Gastrocnemius medialis (tissue), 4 donors: ENCODE data around the gene MYOD1. TPM values are rescaled to one million over a fixed set of nuclear protein-coding genes. Genes with fewer than 3 reads are reported as not detected.

Source experiments
- ATAC-seq, 2 donors: fragments of 150-250 bp; one replicate each; pipeline ENCODE4 v1.9.1; 2016
- DNase-seq, 2 donors: peaks; one replicate each; pipeline ENCODE4 v3.0.0-alpha.2; 2019
- H3K27ac ChIP-seq, 4 donors: fragments of 200-600 bp; sonication (generic); 1 replicate in 1 of 4; 2 replicates in 3 of 4; pipeline ENCODE4 v1.5.1; 2016 to 2018; ENCODE audit warnings: mild to moderate bottlenecking in 2 of 4, moderate library complexity in 1 of 4
- H3K27me3 ChIP-seq, 3 donors: fragments of 200-600 bp; sonication (generic) in 2 of 3; 1 replicate in 1 of 3; 2 replicates in 2 of 3; pipeline versions ENCODE4 v1.5.1 to v1.6.0; 2016 to 2019; ENCODE audit warnings: mild to moderate bottlenecking in 1 of 3, moderate library complexity in 1 of 3
- H3K36me3 ChIP-seq, 2 donors: fragments of 200-600 bp; sonication (generic) in 1 of 2; one replicate each; pipeline ENCODE4 v1.5.1; 2017 to 2018
- H3K4me1 ChIP-seq, 2 donors: fragments of 200-600 bp; sonication (generic) in 1 of 2; one replicate each; pipeline ENCODE4 v1.5.1; 2016 to 2017; ENCODE audit warnings: mild to moderate bottlenecking in 2 of 2
- H3K4me3 ChIP-seq, 4 donors: fragments of 200-600 bp; sonication (generic) in 3 of 4; 1 replicate in 1 of 4; 2 replicates in 3 of 4; pipeline ENCODE4 v1.5.1; 2016 to 2019; ENCODE audit warnings: mild to moderate bottlenecking in 2 of 4
- H3K9me3 ChIP-seq, 3 donors: fragments of 200-600 bp; sonication (generic) in 2 of 3; 1 replicate in 1 of 3; 2 replicates in 2 of 3; pipeline ENCODE4 v1.5.1; 2016 to 2019
- POLR2A ChIP-seq, 2 donors: fragments of 450-650 bp; IDR thresholded peaks; one replicate each; pipeline ENCODE4 v1.6.1; 2017; ENCODE audit warnings: antibody characterized with exemption in 2 of 2, mild to moderate bottlenecking in 2 of 2, moderate library complexity in 2 of 2
- in situ Hi-C, 4 donors: fragments of 200-750 bp; cut with MboI; loops; one replicate each; pipeline versions ENCODE4 v1.15.0 to v1.8.0; 2017; ENCODE audit warnings: low sequenced_read_pairs in 4 of 4
- intact Hi-C: fragments of 100-400 bp; cut with DNase I; formaldehyde crosslinking; loops from one replicate; pipeline ENCODE4 v1.15.1; 2023; ENCODE audit warnings: low total_unique reads
- total RNA-seq, 4 donors: library from RNA; depleted of rRNA; stranded (reverse); fragments of >200 nt; gene quantifications; one replicate each; pipeline versions ENCODE4 v1.1.0 to v1.2.3, GENCODE V29; 2016
- TF ChIP-seq, protein P1 (sequence below), 5 experiments: fragments of 450-650 bp in 3 of 5; fragments of 200-600 bp in 2 of 5; sonication (generic) in 2 of 5; IDR thresholded peaks in 4 of 5; conservative IDR thresholded peaks in 1 of 5; 1 replicate in 4 of 5; 2 replicates in 1 of 5; pipeline ENCODE4 v1.5.1; 2016 to 2019; ENCODE audit warnings: antibody characterized with exemption in 5 of 5, mild to moderate bottlenecking in 3 of 5, moderate library complexity in 3 of 5

The MYOD1 gene
- total RNA-seq, 4 donors from 2014 or later: 3.5 to 20.6 (median 10.4) TPM

DNA sequence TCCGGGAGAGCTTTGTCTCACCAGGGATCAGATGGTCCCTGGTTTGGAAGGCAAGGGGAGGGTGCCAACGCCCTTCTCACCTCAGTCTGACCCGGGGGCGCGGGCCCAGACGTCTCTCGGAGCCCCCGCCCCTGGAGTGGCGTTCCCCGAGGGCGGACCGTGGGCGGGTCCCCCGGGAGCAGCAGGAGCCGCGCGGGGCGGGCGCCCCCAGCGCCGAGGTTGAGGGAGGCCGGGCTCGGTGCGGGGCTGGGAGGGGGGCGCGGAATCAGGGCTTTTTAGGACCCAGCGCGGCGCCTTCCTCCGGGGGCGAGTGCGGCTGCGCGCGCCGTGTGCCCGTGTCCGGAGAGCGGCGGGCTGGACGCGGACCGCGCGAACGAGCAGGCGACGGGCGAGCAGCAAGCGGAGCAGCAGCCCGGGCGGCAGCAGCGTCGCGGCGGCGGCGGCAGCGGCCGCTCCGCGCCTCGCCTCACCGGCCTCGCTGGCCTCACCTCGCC is 15.1 kb downstream of the MYOD1 start, which contains the start of gene KCNC1:
TSS of gene KCNC1 (plus strand) at position 364 of the 494 bp plus-strand sequence. CDS start 1,222 bp downstream, outside the sequence.
- peaks cover 9 to 15% of the 10 kb centered on the region in 2 donors for H3K4me1 ChIP-seq
- H3K36me3 ChIP-seq: no peaks in the 10 kb centered on the region
- H3K27ac ChIP-seq: no peak within 1 kb of the TSS
- DNase-seq: no peak
- TF ChIP-seq POLR2A (IDR thresholded peaks at IDR 0.05): no peak
- TF ChIP-seq, protein P1, sequence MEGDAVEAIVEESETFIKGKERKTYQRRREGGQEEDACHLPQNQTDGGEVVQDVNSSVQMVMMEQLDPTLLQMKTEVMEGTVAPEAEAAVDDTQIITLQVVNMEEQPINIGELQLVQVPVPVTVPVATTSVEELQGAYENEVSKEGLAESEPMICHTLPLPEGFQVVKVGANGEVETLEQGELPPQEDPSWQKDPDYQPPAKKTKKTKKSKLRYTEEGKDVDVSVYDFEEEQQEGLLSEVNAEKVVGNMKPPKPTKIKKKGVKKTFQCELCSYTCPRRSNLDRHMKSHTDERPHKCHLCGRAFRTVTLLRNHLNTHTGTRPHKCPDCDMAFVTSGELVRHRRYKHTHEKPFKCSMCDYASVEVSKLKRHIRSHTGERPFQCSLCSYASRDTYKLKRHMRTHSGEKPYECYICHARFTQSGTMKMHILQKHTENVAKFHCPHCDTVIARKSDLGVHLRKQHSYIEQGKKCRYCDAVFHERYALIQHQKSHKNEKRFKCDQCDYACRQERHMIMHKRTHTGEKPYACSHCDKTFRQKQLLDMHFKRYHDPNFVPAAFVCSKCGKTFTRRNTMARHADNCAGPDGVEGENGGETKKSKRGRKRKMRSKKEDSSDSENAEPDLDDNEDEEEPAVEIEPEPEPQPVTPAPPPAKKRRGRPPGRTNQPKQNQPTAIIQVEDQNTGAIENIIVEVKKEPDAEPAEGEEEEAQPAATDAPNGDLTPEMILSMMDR (IDR thresholded peaks at IDR 0.05 in 4 of 5, conservative IDR thresholded peaks at IDR 0.05 in 1 of 5): no peak
- H3K27me3 ChIP-seq: peaks cover 25 to 27% (median 25%) of the 10 kb centered on the region in 3 donors
- intact Hi-C loops: loop anchor here (2.0 to 5.0 kb wide), 2 partner anchors 18 to 63 kb away; no protein-coding TSS in a partner anchor
- ATAC-seq: peak; percentile 25 to 41
- no peaks in the 10 kb centered on the region for H3K9me3 ChIP-seq
- H3K4me3 ChIP-seq: peak within 1 kb of the TSS; percentile 38 to 52 (median 49)
- in situ Hi-C loops: loop anchor here (5.0 to 10.0 kb wide), 4 partner anchors 137 to 250 kb away; no protein-coding TSS in a partner anchor

DNA sequence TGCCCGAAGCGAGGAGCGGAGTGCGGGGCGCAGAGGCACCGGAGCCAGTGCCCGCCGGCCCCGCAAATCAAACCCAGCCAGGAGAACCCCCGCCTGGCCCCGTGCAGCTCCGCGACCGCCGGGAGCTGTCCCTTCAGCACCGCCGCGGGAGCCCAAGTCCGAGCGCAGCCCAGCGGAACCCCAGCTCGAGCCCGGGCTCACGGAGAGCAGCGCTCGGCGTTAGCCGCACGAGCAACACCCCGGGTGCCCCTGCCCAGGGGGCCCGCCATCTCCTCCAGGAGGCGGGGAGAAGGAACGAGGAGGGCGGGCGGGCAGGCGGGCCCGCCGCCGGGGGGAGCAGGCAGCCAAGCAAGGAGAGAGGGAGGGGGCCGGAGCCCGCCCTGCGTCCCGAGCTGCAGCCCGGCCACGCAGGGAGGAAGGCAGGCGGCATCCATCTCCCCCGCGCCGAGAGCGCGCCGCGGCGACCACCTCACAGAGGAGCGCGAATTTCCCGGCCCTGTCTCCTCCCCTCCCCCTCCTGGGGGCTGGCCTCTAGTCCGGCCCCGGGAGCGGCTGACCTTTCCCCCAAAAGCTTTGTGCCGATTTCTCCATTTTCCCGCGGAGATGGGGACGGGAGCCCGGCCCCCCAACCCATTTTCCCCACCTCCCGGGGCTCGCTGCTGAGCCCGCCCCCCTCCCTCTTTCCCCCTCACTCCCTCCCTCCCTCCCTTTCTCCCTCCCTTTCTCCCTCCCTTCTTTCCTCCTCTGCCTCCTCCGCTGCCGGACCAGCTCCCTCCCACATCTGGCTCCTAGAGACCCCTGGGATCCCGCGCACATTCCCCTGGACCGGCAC is 15.8 kb downstream of the MYOD1 start:
- Histone ChIP-seq H3K4me1 (peaks cover 9 to 15% of the 10 kb centered on the region in 2 donors), H3K4me3 (peak overlapping the region; percentile 33 to 52 (median 43)), H3K36me3 (no peaks in the 10 kb centered on the region), H3K27ac (no peak overlapping the region), H3K9me3 (no peaks in the 10 kb centered on the region), H3K27me3 (peaks cover 25 to 27% (median 25%) of the 10 kb centered on the region in 3 donors)
- peak; percentile 38 for ATAC-seq
- intact Hi-C loops: loop anchor here (2.0 to 5.0 kb wide), 2 partner anchors 18 to 62 kb away; no protein-coding TSS in a partner anchor
- TF ChIP-seq POLR2A (IDR thresholded peaks at IDR 0.05): no peak
- TF ChIP-seq, protein P1 (IDR thresholded peaks at IDR 0.05 in 4 of 5, conservative IDR thresholded peaks at IDR 0.05 in 1 of 5): no peak
- in situ Hi-C loops: loop anchor here (5.0 to 10.0 kb wide), 4 partner anchors 138 to 250 kb away; no protein-coding TSS in a partner anchor
- no peak for DNase-seq

DNA sequence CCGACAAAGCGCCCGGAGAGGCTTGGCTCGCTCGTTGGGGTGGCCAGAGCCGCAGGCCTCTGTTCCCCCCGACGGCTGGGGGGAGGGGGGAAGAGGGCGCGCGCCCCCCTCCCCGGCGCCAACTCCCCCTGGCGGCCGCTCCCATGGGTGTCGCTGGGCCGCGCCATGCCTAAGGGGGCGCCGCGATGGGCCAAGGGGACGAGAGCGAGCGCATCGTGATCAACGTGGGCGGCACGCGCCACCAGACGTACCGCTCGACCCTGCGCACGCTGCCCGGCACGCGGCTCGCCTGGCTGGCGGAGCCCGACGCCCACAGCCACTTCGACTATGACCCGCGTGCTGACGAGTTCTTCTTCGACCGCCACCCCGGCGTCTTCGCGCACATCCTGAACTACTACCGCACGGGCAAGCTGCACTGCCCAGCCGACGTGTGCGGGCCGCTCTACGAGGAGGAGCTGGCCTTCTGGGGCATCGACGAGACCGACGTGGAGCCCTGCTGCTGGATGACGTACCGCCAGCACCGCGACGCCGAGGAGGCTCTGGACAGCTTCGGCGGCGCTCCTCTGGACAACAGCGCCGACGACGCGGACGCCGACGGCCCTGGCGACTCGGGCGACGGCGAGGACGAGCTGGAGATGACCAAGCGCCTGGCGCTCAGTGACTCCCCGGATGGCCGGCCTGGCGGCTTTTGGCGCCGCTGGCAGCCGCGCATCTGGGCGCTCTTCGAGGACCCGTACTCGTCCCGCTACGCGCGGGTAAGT is 16.6 kb downstream of the MYOD1 start:
- intact Hi-C loops (loop anchor here (2.0 kb wide), 1 partner anchor 17 kb away; no protein-coding TSS in a partner anchor), in situ Hi-C loops (loop anchor here in 1 of 4 donors (10.0 kb wide), 1 partner anchor 249 kb away; no protein-coding TSS in a partner anchor)
- DNase-seq (no peak), ATAC-seq (no peak)
- H3K27ac ChIP-seq: no peak overlapping the region
- no peak overlapping the region for H3K4me3 ChIP-seq
- H3K27me3 ChIP-seq: peaks cover 25 to 27% (median 25%) of the 10 kb centered on the region in 3 donors
- no peaks in the 10 kb centered on the region for H3K36me3 ChIP-seq
- TF ChIP-seq POLR2A (IDR thresholded peaks at IDR 0.05): no peak
- TF ChIP-seq, protein P1 (IDR thresholded peaks at IDR 0.05 in 4 of 5, conservative IDR thresholded peaks at IDR 0.05 in 1 of 5): peak in 2 of 5 experiments; percentile 10 to 30
- peaks cover 9 to 15% of the 10 kb centered on the region in 2 donors for H3K4me1 ChIP-seq
- no peaks in the 10 kb centered on the region for H3K9me3 ChIP-seq

DNA sequence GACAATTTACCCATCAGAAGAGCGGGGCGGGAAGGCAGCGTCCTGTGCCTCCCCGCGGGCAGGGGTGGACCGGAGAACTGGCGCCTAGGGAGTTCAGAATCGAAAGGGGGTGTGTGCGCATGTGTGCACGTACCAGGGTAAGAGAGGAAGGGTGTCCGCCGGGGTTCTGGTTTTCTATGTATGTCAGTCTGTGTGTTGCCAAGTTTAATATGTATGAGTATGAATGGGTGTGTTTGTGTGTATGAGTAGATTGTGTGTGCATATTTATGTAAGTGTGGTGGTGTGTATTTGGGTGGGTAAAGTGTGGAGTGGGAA is 17.2 kb downstream of the MYOD1 start:
- H3K27me3 ChIP-seq: peaks cover 25 to 27% (median 25%) of the 10 kb centered on the region in 3 donors
- H3K27ac ChIP-seq: no peak overlapping the region
- DNase-seq (no peak), ATAC-seq (no peak)
- no peaks in the 10 kb centered on the region for H3K9me3 ChIP-seq
- H3K4me1 ChIP-seq: peaks cover 3 to 11% of the 10 kb centered on the region in 2 donors
- no peak overlapping the region for H3K4me3 ChIP-seq
- no peaks in the 10 kb centered on the region for H3K36me3 ChIP-seq
- intact Hi-C loops (no loop called here), in situ Hi-C loops (loop anchor here in 1 of 4 donors (10.0 kb wide), 1 partner anchor 248 kb away; no protein-coding TSS in a partner anchor)
- no peak for TF ChIP-seq POLR2A (IDR thresholded peaks at IDR 0.05)
- TF ChIP-seq, protein P1 (IDR thresholded peaks at IDR 0.05 in 4 of 5, conservative IDR thresholded peaks at IDR 0.05 in 1 of 5): no peak
